ENCODE data around the gene FAXDC2. TPM values are rescaled to one million over a fixed set of nuclear protein-coding genes. Genes with fewer than 3 reads are reported as not detected.

Gene FAXDC2
- total and polyA plus RNA-seq, 2 of the 8 experiments (the other 6 are each of a cell fraction or from before 2014, with no cell fraction given), result 3.7 to 5.9 TPM

DNA sequence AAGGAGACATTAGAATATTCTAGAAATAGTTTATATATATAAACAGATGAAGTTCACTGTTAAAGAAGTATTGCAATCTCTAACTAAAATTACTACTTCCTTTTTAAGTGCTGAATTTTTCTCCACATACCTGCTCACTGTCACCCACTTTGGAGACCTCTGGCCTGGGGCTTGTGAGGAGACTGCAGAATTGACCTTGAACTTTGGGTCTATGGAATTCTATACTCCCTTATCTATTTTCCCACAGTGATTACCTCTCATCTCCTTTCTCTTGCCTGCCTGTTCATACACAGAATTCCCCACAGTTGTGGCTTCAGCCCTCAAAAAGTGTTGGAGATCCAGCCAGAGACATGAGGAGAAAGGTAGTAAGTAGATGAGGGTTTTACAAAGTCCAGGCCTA is 49.8 kb downstream of the FAXDC2 start:
- Histone ChIP-seq H4K20me1 (replicated peaks in 1 of 2; ENCODE audit: control insufficient read depth in 1 of 2, insufficient read depth in 2 of 2, low read length in 2 of 2) (peaks cover 2 to 19% of the 10 kb centered on the region in 2 experiments), H3K36me3 (ENCODE audit: control insufficient read depth in 2 of 4, insufficient read depth in 4 of 4, low read length in 3 of 4) (peaks cover 65 to 92% (median 79%) of the 10 kb centered on the region in 4 experiments), H3K4me2 (ENCODE audit: insufficient read depth in 1 of 2, low read depth in 2 of 2, low read length in 2 of 2) (no peak overlapping the region), H3K4me1 (replicated peaks in 1 of 4; ENCODE audit: control insufficient read depth in 3 of 4, insufficient read depth in 4 of 4, low read length in 3 of 4) (no peaks in the 10 kb centered on the region), H3K9me3 (ENCODE audit: insufficient read depth in 2 of 2, low read depth in 1 of 2, low read length in 1 of 2) (no peaks in the 10 kb centered on the region), H3K14ac (ENCODE audit: insufficient read length) (no peak overlapping the region), H3K79me1 (ENCODE audit: low read depth, low read length) (no peaks in the 10 kb centered on the region; the same call in none of the 2 replicates), H2BK20ac (ENCODE audit: low read length) (no peak overlapping the region), H2AFZ (ENCODE audit: low read length) (no peak overlapping the region), H4K5ac (ENCODE audit: insufficient read length, low read depth, low read length) (no peak overlapping the region), H3K9ac (replicated peaks in 1 of 4; ENCODE audit: extremely low read depth in 1 of 4, low read depth in 3 of 4, low read length in 3 of 4) (no peak overlapping the region), H3K79me2 (ENCODE audit: control insufficient read depth in 1 of 2, insufficient read depth in 2 of 2, low read length in 2 of 2) (peaks cover 0 to 47% of the 10 kb centered on the region in 2 experiments; a peak in 2 of 4 replicates), H3K4me3 (ENCODE audit: extremely low read depth in 1 of 4, insufficient read depth in 2 of 4, low read depth in 3 of 4, low read length in 4 of 4) (no peak overlapping the region), H3K18ac (ENCODE audit: extremely low read depth, low read length) (no peak overlapping the region), H2BK15ac (ENCODE audit: low read length) (no peak overlapping the region), H3K27ac (ENCODE audit: low read depth, low read length) (no peak overlapping the region), H3K56ac (replicated peaks; ENCODE audit: insufficient read length, low read depth, low read length) (no peak overlapping the region), H2BK5ac (ENCODE audit: low read depth, low read length) (no peak overlapping the region), H2BK120ac (replicated peaks; ENCODE audit: low read depth, low read length) (no peak overlapping the region), H3K23ac (ENCODE audit: insufficient read length) (no peak overlapping the region), H2BK12ac (ENCODE audit: low read depth, low read length) (no peak overlapping the region), H4K91ac (replicated peaks; ENCODE audit: insufficient read length, low read length) (no peak overlapping the region), H3K23me2 (ENCODE audit: low read depth, low read length) (no peaks in the 10 kb centered on the region), H4K8ac (ENCODE audit: extremely low read depth, insufficient read depth, low read length) (no peak overlapping the region), H3K4ac (replicated peaks; ENCODE audit: insufficient read length, low read depth, low read length) (no peak overlapping the region), H2AK5ac (ENCODE audit: low read depth, low read length) (no peak overlapping the region), H3K27me3 (replicated peaks in 1 of 4; ENCODE audit: control insufficient read depth in 3 of 4, extremely low read depth in 1 of 4, insufficient read depth in 3 of 4, low read length in 3 of 4) (no peaks in the 10 kb centered on the region)
- DNase-seq (ENCODE audit: low read depth in 1 of 2, low spot score in 2 of 2) (no peak), FAIRE-seq (no peak)
- ChIA-PET CTCF (ENCODE audit: partially characterized antibody) (no interaction called here), POLR2A (ENCODE audit: partially characterized antibody) (interaction anchor here (1.3 kb wide), 1 partner anchor 13 kb away, joined by 3 read pairs; no protein-coding TSS in a partner anchor)
- TF ChIP-seq, protein P1, sequence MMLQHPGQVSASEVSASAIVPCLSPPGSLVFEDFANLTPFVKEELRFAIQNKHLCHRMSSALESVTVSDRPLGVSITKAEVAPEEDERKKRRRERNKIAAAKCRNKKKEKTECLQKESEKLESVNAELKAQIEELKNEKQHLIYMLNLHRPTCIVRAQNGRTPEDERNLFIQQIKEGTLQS (IDR thresholded peaks at IDR 0.05; ENCODE audit: insufficient read depth, low read depth, low read length), result no peak
- no peak for TF ChIP-seq GABPA (IDR thresholded peaks at IDR 0.05; ENCODE audit: borderline replicate concordance, insufficient read depth, low read length)
- TF ChIP-seq, protein P2, sequence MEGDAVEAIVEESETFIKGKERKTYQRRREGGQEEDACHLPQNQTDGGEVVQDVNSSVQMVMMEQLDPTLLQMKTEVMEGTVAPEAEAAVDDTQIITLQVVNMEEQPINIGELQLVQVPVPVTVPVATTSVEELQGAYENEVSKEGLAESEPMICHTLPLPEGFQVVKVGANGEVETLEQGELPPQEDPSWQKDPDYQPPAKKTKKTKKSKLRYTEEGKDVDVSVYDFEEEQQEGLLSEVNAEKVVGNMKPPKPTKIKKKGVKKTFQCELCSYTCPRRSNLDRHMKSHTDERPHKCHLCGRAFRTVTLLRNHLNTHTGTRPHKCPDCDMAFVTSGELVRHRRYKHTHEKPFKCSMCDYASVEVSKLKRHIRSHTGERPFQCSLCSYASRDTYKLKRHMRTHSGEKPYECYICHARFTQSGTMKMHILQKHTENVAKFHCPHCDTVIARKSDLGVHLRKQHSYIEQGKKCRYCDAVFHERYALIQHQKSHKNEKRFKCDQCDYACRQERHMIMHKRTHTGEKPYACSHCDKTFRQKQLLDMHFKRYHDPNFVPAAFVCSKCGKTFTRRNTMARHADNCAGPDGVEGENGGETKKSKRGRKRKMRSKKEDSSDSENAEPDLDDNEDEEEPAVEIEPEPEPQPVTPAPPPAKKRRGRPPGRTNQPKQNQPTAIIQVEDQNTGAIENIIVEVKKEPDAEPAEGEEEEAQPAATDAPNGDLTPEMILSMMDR (IDR thresholded peaks at IDR 0.05; ENCODE audit: control extremely low read depth in 1 of 3, insufficient read depth in 1 of 3, low read depth in 1 of 3, low read length in 3 of 3), result no peak
- no peak for TF ChIP-seq RXRA (IDR thresholded peaks at IDR 0.05; ENCODE audit: insufficient read depth, low read depth, low read length)
- TF ChIP-seq, protein P3, sequence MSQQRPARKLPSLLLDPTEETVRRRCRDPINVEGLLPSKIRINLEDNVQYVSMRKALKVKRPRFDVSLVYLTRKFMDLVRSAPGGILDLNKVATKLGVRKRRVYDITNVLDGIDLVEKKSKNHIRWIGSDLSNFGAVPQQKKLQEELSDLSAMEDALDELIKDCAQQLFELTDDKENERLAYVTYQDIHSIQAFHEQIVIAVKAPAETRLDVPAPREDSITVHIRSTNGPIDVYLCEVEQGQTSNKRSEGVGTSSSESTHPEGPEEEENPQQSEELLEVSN (IDR thresholded peaks at IDR 0.05), result no peak
- TF ChIP-seq, protein P4, sequence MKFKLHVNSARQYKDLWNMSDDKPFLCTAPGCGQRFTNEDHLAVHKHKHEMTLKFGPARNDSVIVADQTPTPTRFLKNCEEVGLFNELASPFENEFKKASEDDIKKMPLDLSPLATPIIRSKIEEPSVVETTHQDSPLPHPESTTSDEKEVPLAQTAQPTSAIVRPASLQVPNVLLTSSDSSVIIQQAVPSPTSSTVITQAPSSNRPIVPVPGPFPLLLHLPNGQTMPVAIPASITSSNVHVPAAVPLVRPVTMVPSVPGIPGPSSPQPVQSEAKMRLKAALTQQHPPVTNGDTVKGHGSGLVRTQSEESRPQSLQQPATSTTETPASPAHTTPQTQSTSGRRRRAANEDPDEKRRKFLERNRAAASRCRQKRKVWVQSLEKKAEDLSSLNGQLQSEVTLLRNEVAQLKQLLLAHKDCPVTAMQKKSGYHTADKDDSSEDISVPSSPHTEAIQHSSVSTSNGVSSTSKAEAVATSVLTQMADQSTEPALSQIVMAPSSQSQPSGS (IDR thresholded peaks at IDR 0.05; ENCODE audit: low read length), result no peak
- TF ChIP-seq JUN (IDR thresholded peaks at IDR 0.05; ENCODE audit: low read depth, low read length), result no peak
- TF ChIP-seq EGR1 (IDR thresholded peaks at IDR 0.05; ENCODE audit: borderline replicate concordance, low read depth, low read length), result no peak
- no peak for TF ChIP-seq TAF1 (IDR thresholded peaks at IDR 0.05; ENCODE audit: low read depth, low read length)
